Left renal pelvis (tissue), 4 donors: ENCODE measurements around the gene TLCD5. TPM values are rescaled to one million over a fixed set of nuclear protein-coding genes. Genes with fewer than 3 reads are reported as not detected.
A peak's percentile ranks its signal among the peaks of the same experiment; 100 is the strongest.

Experiments
- DNase-seq, 4 donors: peaks; one replicate each; pipeline ENCODE4 v3.0.0-alpha.2; 2013; ENCODE audit warnings: low read depth in 4 of 4, low spot score in 3 of 4
- polyA plus RNA-seq, 4 donors: library from polyadenylated mRNA; unstranded; fragments of 120-200 nt; gene quantifications; one replicate each; pipeline ENCODE4 v1.2.1, GENCODE V29; 2013; ENCODE audit not compliant: insufficient read length in 4 of 4

TLCD5 gene
- polyA plus RNA-seq, 4 donors = 10.7 to 16.7 (median 11.8) TPM

DNA sequence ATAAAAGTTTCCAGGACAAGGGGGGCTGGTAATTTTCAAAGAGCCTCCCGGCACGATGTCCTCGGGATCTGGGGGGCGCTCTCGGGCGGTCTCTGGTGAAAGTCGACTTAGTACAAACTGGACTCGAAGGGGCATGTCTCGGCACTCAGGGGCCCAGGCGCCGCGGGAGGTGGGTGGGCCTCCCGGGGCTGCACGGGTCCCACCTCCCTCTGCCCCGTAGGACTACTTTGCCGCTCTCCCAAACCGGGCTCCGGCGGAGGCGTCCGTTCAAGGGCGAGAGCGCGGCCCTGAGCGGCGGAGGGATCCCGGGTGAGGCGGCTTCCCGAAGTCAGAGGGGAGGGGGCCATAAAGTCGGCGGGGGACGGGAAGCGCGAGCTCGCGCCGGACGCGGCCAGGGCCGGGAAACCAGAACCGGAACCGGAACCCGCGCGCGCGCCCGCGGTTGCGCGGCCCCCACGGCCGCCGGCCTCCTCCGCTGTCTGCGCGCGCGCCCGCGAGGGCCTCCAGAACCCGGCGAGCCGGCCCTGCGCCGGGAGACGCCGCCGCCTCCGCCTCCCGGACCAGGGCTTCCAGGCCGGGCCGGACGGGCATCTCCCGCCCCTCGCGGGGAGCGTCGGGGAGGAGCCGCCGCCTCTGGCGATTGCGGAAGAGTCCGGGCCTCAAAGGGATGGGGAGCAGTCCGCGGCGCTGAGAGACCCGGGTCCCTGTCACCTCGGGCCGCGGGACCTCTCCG lies 11.0 kb downstream of the TLCD5 start, which contains the start of gene ARHGEF12:
Gene ARHGEF12, plus strand, starts transcription at position 506 of the 733 bp plus-strand sequence. CDS start 831 bp downstream, outside the sequence.
- peak; percentile 89 to 95 (median 94) for DNase-seq

DNA sequence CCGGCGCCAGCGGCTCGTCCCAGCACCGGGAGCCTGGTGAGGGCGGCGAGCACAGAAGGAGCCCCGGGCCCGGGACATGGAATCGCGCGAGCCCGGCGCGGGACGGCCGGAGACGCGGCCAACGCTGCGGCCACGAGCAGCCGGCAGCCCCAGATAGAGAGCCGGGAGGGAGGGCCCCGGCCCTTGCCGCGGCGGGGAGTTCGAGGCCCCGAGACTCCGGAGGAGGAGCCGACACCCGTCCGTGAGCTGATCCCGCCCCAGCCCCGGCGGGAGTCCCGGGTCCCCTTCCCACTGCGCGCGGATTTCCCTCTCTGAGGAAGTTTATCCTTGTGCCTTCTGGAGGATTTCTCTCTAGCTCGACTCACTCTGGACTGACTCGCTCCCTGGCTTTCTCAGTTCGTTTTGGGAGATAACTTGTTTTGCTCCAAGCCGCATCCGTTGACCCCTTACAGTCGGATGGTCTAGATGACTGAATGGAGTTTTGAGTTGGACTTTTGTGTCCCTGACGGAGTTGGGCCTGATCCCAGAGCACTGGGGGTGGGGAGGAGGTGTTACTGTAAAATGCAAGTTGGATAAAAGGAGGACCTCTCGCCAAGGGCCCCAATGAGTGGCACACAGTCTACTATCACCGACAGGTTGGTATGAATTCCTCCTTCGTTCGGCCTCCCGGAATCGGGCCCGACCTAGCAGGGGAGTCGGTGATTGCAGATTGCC lies 11.7 kb downstream of the TLCD5 start:
- no peak for DNase-seq

DNA sequence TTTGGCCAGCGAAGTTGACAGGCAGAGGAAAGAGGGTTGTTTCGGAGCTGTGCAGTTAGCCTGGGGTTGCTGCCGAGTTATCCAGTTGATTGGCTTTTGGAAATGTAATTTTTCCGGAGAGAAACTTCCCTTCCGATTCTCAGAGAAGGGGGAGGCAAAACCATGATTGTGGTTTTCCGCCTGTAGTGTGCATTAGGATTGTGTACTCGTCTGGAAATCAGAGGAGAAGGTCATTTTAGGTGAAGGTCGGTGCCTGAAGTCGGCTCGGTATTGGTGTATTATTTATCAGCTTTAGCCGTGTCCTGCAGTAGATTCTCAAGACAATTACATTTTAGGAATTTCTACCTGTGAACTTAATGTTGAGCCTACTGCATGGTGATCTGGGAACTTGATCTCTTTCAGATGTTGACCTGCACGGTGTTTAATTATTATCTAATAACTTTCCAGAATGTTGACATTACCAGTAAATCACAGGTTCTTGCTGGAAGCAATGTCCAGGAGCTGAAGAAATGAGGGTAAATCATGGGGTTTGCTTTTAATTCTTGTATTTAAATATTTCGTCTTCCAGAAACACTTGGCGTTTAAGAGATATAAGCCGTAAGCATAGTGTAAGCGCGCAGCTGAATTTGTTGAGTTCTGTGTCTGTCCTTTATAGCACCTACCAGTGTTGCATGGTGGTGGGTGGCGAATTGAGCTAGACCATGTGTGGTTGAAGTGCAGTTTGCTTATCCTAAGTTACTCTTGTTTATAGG lies 12.4 kb downstream of the TLCD5 start:
- DNase-seq = no peak

DNA sequence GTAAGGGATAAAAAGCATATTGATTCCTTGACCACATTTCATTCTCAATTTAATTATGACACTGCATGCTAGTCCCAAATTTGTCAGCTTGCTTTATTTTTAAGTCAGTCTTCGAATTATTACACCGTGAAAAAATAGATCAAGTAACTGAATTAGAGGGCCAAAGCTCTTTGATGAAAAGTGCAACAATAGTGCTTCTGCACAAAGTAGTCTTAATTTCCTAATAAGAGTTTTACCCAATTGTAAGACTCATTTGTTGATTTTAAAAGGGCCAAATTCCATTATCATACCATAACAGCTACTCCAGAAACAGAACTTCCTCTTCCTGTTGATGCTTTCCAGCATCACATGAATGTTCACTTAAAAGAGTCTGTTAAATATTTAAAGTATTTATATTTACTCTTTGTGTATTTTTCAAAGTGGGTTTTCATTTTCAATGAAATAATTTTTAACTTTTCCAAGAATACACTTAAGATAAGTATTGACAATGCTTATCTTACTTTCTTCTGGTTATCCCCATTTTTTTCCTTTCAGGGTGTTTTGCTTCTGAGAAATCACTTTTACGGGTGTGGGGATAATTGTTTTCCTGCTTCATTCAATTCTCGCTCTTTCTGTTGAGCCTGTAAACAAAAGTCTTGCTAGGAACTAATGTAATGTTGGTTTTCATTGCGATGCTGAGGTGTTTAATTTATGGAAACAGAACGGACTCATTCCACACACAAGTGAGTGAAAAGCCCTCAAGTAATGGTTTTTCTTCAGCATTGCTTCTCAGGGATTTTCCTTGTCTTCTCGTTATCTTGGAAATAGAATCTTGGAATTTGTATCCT lies 13.2 kb downstream of the TLCD5 start:
- no peak for DNase-seq

DNA sequence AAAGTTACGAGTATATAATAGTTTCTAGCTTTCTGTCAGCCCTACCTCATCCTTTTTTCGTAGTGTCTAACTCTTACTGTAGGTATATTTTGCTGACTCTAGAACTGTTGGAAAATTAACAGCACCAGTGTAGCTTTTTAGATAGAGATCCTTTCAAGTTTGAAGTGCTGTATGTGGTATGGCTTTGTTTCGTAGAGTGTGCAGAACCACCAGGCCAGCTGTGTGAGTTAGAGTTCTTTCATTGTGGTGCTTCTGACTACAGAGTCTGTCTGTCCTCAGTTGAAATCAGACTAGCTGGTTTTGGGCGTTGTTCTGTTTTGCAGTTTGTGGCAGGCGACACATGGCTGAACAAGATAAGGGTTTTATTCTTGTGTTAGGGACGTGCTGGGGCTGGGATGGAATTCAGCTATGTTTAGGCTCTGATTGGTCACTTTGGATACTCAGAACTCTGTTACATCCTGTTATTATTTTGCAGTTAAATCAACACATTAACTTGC lies 14.3 kb downstream of the TLCD5 start:
- no peak for DNase-seq

DNA sequence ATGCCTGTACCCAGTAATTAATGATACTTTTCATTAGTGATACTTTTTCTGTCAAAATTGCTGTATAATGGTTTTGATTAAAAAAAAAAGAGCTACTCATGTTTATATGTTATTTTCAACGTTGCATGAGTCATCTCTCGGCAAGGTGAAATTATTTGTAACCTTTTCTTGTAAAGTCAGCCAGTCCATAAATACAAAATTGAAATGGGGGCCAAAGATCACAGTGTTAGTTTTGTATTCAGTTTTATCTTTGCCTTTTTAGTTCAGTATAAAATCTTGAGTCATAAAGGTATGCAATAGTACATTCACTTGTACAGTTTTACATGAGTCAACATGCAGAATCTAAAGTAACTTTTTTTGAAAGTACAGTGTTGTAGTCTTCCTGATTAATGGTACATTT lies 15.4 kb downstream of the TLCD5 start:
- no peak for DNase-seq

DNA sequence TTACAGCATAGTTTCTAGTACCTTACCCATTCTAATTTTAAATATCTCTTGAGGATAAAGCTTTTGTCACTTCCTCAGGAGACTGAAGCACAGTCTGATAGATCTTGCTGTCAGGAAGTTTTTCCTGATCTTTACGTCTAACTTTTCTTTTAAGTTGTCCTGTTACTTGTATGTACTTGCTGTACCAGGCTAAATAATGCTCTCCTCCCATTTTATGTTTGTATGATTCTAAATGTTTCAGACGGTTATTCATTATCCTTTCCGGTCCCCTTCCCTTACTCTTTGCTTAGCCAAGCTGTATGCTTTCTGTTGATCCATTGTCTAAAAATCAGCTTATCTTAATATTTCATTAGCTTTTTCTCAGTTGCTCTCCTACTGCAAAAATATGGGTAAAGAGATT lies 17.1 kb downstream of the TLCD5 start:
- no peak for DNase-seq

DNA sequence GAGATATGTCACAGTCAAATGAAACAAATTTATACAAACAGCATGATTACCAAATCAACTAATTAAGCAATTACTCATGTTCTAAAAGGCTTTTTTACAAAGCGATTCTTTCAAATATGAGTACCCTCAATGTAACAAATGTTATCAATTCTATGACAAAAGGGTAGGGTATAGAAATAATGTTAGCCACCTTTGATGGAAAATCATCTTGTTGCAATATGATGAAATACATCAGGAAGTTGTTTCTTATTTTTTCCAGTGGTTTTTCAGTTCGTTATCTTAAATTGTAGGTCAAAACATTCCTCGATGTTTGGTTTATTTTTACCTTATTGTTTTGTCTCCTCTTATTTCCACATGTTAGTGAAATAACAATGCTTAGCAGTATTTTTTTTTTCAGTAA lies 17.6 kb downstream of the TLCD5 start:
- no peak for DNase-seq

DNA sequence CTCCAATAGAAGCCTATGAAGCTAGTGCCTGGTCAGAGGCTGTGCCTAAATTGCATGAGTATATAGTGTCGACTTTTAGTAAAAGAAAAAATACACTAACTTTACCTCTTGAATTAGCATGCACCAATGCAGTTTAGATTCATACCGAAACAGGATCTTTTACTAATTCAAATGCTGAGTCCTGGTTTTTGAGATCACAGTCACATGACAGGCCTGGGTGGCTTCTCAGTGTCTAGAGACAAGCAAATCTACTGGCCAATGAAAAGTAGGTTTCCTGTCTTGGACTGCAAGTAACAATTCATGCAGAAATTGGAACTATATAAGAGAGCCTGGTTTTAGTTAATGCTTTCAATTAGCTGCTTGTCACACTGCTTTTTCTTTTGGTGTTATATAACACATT lies 18.3 kb downstream of the TLCD5 start:
- no peak for DNase-seq

DNA sequence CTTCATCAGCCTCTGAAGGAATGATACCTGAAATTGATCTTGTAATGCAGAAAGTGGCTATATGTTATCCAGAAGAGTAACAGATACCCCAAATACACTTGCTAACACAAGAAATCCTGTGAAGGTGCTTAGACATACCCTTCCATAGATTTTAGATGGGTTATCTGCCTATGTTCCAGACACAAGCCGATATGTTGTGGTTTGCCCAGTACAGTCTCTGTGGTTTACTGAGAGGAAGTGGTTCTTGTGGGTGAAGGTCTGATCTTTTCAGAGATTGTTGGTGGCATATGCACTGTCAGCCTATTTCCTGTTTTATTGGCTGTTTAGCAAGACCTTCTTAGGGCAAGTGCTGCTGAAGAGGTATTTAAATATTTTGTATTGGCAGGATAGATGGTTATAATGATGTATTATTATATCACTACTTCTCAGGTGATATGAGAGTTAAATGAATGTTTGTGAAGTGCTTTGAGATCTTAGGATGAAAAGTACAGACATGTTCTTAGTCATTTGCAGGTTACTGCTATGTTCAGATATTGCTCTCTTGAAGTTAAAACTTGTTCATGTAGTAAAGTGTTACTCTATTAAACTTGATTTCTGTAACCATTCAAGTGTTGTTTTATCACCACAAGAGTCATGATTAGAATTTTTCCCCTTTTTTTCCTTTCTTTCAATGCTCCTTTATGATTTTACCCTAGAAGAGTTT lies 19.4 kb downstream of the TLCD5 start:
- no peak for DNase-seq

DNA sequence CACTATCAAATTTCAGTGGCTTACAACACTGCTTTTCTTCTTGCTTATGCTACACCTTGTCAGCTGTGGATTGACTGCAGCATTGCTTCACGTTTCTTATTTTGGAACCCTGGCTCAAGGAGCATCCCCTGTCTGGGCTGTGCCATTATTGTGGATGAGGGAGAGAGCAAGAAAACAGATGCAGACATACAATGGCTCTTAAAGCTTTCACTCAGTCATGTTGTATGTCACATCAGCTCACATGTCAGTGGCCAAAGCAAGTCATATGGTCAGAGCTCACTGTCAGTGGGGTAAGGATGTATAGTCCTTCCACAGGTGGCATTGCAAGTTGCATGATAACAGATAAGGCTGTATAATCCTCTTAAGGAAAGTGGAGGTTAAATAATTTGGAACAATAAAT lies 21.1 kb downstream of the TLCD5 start:
- no peak for DNase-seq

DNA sequence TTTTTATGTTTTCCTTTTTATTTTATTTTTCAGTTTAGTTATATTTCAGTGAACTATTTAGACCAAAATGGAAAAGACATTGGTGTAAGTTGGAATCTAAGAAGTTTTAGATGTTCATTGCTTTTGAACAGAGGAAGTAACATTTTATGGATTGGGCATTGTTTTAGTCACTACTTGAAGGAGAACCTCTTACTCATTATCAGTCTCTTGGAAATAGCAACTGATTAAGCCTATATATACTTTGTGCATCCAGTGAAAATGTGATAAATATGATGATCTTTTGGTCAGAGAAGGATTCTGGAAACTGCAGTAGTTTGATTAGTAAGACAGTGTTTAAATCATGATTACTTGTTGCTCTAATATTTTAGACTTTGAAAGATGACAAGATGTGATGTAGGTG lies 25.5 kb downstream of the TLCD5 start:
- DNase-seq = no peak

DNA sequence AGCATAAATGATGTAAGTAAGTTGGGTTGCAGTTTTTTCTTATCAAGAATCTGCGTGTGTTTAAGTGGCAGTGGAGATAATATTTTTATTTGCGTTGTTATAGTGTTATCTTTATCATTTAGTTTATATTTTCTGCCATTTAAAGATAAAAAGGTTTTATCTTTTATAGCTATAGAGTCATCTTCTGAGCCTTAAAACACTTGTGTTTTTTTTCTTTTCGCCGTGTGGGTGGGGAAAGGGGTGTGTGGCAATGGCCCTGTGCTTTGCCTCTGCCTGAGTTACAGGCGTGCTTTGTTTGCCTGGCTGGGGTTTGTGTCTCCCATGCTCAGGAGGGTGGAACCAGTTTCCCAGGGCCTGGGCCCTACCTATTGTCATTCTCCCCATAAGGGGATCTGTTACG lies 27.3 kb downstream of the TLCD5 start:
- DNase-seq = no peak

DNA sequence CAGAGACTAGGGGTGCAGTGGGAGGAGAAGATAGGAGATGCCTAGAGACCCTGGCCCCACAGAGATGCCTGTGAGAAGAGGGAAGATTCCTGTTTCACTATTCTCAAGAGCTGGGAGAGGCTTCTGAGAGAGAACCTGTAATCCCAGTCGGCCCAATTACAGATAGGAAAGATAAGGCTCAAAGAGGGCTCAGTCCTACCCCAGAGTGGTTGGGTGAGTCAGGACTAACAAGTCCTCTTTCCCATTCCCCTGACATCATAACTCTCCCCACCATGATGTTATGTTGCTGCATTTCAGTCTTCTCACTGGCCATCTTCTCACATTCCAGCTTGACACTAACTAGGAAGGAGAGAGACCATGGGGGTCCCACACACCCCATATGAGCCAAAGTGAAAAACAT lies 29.0 kb downstream of the TLCD5 start:
- DNase-seq = no peak

DNA sequence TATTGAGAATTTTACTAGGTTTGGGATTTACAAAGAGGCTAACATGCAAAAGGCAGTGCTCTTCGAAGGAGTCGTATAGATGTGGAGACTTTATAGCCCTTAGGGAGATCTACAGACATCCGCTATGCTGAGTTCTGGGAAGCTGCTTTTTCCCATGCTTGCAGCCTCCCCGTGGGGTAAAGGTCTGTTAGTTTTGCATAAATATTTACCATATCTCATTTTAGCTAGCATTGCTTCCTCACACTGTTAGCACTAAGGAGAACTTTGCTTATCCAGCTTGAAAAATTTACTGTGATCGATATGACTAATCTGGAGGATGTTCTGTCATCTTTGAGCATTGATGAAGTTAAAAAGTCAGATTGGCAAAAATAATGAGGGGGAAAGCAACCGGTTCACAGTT lies 29.7 kb downstream of the TLCD5 start:
- no peak for DNase-seq

DNA sequence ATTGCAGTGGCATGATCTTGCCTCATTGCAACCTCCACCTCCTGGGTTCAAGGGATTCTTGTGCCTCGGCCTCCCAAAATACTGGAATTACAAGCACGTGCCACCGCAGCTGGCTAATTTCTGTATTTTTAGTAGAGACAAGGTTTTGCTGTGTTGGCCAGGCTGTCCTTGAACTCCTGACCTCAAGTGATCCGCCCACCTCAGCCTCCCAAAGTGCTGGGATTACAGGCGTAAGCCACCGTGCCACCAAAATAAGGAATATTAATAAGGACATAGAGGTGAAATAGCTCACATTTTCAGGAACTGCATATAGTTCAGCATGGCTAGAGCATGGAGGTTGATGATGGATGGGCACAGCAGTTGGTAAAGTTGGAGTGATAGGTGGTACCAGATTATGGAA lies 32.5 kb downstream of the TLCD5 start:
- no peak for DNase-seq

DNA sequence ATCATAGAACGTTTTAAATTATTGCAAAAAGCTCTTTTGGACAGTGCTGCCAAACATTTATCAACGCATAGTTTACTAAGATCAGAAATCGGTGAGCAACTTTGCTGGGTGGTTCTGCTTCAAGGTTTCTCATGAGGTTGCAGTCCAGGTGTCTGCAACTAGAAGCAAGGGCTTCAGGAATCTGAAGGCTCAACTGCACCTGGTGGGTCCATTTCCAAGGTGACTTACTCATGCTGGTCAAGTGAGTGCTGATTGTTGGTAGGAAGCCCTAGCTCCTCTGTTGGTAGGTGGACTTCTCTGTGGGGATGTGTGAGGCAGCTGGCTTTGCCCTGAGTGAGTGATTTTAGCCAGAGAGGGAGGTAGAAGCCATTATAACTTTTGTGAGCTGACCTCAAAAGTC lies 33.6 kb downstream of the TLCD5 start:
- DNase-seq = no peak

DNA sequence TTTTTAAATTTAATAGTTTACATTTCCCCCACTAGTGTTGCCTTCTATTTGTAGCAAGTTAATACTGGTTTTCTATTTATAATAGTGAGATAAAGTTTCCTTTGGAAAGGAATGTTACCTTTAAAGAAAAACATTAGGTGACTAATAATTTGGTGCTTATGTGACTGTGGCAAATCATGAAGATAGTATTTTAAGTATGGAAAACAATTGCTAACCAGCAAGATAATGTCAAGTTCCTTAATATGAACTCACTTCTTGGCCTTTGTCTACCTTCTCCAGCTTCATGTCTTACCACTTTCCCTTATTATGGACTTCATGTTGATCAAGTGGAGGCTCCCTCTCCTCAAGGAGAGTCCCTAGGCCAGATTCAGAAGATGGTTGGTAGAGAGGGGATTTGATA lies 38.3 kb downstream of the TLCD5 start:
- DNase-seq = no peak

DNA sequence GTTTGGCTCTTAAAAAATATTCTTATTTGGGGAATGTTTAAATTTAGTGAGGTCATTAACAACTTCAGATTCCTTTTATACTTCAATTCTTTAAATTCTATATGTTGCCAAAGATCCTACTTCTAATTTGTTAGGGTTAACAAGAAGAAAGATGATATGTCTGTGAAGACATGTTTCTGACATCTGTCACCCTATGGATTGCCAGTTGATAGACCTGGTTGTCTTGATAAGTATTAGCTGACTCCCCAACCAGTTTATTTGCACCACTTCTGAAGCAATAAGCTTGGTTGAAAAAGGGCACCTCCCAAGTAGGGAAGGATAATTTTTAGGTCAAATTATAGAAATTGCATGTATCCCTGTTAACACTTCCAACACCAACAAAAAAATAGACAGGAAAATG lies 40.4 kb downstream of the TLCD5 start:
- no peak for DNase-seq

DNA sequence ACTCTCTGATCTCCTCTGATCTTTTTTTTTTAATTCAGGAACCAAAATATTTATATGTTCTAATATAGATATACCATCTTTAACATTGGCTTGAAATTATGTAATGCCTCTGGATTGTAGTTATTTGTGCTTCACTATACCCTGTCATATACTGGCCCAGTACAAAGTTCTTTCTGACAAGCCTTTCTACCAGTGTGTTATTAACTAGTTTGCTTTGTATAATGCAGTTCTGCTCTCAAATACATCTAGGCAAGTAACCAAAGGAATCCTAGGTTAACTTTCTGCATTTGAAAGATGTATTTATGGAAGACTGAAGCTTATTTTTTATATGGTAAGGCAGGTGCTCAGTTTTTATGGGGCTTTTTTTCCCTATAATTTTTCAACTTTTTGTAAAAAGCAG lies 47.2 kb downstream of the TLCD5 start:
- DNase-seq = no peak
